ENCODE measurements around the gene NADK.
"Not testable (repeated sequence)": the region's sequence is repeated elsewhere in the genome, so short reads cannot be mapped to it uniquely, and the experiment has no call there.

NADK gene

GRCh38 chr1:1763657-1764621, 14.3 kb downstream of the NADK start:
- no peak for FAIRE-seq

DNA sequence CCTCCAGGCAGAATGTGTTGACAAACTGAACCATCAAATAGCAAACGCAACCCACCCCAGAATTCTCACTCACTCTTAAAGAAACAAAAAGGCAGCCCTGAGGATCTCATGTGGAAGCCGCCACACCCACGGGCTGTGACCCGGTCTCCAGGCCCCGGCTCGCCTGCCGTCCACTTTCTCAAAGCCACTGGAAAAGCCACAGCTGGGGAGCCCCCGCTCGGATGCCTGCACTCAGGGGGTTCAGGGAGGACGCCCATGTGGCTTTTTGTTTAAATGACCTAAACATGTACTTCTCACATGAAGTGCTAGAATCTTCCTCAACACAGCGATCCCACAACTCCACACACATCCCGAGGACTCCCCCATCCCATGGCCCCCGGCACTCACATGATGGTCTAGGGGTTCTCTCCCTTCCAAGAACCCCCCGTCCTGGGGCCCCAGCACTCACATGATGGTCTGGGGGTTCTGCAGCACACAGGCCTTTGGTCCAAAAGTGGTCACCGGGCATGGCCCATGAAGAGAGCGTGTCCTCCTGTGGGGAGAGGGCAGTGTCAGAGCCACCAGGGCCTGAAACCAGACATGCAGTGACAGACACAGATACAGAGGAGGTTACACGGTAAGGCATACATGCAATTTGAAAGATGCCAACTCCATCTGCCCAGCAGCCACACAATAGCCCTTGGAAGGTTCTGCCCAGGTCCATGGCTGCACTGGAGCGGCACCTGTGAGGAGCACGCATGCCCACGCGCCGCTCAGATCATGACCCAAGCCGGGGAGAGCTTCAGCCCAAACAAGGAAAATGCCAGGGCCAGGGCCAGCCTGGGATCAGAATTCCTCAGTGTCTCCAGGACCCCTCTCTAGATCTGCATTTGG, 16.5 kb downstream of the NADK start:
- no peak for FAIRE-seq

GRCh38 chr1:1760715-1761114, 17.6 kb downstream of the NADK start:
- FAIRE-seq = no peak

DNA sequence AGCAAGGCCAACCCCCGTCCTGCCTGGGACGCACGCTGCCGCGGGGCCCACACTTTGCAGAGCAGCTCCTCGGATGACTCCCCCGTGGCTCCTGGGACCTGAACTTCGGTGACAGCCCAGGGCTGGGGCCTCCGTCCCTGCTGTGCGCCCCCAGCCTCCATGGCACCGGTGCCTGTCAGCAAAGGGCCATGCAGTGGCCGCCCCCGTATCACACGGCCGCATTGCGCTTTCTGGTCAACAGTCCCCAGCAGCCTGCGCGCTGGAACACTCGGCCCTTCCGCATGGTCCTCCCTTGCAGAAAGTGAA, 18.0 kb downstream of the NADK start:
- FAIRE-seq = no peak

DNA sequence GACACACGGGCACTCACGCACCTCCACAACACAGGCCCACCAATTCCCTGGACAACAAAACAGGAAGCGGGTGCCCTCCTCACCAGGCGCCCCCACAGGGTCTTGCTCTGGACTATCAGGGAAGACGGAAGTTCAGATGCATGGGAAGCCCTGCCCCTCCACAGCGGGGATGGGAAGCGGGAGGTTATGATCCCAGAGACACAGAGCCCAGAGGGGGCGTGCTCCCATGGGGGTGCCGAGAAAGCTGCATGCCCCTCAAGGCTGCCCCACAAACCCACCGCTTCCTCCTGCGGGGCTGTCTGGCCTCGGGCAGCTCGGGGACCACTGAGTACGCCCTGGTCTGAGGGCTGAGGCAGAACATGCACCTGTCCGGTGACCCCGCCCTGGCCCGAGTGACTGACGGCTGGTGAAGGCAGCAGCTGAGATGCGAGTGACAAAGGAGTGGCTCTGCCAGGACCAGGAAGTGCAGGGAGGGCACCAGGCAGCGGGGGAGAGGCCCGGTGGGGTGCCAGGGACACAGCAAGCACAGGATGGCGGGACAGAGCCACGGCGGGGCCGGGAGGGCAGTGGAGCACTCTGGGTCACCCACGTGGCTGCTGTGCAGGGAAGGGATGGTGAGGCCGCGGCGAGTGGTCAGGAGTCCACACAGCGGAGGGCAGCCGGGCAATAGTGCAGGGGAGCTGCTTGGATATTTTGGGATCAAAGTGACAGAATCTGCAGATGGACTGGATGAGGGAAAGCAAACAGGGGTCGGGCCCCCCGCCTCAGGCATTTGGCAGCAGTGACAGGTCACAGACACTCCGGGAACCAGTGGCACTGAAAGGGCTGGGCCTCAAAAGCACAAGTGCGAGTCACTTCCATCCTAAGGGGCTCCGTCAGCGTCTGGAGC, 18.6 kb downstream of the NADK start:
- no peak for FAIRE-seq

- no peak for FAIRE-seq
These were observed 19.4 kb downstream of the NADK start for GRCh38 chr1:1758692-1759455.

- FAIRE-seq = no peak
These were observed 20.1 kb downstream of the NADK start for GRCh38 chr1:1758059-1758621.

- FAIRE-seq = no peak
These were observed 20.7 kb downstream of the NADK start for GRCh38 chr1:1757422-1758058.

DNA sequence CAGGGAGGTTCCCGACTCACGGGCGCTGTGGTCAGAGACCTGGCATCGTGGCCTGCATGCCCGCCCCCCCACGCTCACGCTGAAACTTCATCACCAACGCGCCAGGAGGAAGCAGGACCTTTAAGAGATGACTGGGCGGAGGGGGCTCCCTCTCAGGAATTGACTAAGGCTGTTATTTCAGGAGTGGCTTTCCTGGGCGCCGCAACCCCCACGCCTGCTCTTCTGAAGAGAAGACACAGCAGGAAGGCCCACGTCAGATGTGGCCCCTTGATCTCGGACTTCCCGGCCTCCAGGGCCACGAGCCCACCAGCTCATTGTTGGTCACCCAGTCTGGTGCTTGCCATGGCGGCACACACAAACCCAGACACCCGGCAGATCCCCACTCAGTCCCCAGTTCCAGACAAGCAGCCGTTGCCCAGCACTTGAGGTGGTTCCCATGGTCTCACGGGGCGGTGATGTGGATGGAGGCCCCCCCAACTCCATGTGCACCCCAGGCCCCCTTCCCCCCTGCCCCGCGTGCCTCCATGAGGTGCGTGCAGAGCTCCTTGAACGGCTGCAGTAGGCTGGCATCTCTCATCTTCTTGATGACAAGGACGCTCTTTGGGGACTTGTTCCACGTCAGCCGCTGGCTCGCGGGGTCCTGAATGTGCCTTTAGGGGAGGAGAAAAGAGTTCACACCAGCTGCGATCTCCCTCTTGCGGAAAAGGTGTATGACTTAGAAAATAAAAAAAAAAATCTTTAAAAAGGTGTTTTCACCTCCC, 21.4 kb downstream of the NADK start:
- no peak for FAIRE-seq

- FAIRE-seq = no peak
These were observed 22.4 kb downstream of the NADK start for GRCh38 chr1:1755852-1756251.

- FAIRE-seq = no peak
These were observed 22.8 kb downstream of the NADK start for GRCh38 chr1:1755426-1755825.

DNA sequence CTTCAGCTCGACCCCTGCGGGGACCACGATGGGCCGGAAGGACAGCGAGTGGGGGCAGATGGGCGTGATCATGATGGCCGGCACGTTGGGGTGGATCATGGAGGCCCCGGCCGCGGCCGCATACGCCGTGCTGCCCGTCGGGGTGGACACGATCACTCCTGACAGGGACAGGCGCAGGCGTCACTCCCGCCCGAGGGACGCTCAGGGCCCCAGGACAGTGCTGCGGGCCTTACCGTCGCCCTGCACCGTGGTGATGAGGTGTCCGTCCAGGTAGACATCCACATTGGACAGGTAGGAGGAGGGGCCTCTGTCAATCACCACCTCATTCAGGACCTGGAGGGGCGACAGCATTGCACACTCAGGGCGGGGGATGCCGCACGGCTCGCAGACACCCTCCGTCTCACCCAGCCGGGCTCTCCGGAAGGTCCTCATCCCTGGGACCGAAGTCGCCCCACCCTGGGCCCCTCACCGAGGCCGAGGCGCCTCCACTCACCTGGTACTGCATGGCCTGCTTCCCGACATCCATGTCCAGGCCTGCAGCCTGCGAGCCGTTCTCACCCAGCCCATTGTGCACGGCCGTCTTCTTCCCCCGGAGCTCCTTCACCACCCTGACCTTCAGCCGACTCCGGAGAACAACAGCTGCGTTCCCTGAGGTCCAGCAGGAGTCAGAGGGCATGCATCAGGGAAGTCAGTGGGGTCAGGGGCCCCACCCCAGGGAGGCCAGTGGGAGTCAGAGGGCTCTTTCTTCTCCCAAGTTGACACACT, 24.0 kb downstream of the NADK start:
- FAIRE-seq = no peak

- FAIRE-seq = no peak
These were observed 24.7 kb downstream of the NADK start for GRCh38 chr1:1753607-1754005.

DNA sequence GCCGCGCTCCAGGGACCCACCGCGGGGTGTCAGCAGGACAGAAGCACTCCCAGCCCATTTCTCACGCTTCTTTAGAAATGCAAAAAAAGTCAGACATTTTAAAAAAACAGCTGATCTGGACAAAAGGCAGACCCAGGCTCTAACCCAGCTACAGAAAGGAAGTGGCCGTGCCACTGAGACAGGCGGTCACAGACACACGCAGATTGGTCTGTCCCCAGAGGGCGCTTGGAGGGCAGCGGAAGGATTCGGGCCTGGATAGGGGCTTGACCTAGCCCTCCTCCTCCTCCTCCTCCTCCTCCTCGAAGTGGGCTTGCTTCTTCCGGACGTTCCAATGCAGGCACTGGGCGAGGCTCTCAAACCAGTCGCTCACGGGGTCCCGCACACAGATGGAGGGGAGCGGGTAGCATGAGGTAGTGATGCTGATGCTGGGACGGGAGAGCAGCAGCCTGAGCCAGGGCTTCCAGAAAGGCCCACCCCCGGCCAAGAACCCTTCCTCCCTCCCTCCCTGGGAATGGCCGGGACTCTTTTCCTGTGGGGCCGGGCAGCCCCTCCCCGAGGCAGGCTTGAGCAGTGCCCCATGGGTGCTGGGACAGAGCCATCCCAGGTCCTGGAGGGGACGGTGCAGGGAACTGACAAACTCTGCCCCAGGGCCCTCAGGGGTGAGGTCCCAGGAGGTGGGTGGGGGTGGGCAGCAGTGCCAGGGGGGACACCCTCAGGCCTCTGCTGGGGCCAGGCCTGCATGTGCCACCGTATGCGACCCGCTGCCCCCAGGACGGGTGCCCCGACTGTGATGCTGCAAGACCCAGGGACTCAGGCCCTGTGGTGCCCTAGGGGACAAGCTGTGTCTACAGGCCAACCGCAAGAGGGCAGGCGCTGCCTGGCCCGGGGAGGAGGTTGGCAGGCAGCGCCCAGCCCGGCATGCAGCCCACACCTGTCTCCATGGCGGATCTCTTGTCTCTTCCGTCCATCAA, 25.3 kb downstream of the NADK start:
- FAIRE-seq = no peak

DNA sequence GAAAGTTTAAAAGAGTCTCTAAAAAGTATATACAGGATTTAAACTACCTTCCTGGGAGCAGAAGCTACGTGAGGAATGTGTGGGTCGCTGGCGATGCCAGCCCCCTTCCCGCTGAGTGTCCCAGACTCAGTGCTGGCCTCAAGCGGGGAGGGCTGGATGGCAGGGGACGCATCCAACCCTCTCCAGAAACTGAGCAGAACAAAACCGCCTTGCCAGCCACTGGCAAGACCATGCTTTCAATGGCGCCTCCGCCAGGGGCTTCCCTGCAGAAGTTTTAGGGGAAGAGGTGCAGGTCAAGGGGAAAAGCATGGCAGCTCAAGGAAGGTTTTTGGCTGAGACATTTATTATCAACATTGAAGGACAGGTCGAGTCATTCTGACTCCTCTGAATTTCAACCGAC, 26.1 kb downstream of the NADK start:
- FAIRE-seq = no peak

GRCh38 chr1:1749941-1750340, 28.3 kb downstream of the NADK start:
- not testable (repeated sequence) for FAIRE-seq

GRCh38 chr1:1748686-1749321, 29.5 kb downstream of the NADK start:
- FAIRE-seq = no peak

DNA sequence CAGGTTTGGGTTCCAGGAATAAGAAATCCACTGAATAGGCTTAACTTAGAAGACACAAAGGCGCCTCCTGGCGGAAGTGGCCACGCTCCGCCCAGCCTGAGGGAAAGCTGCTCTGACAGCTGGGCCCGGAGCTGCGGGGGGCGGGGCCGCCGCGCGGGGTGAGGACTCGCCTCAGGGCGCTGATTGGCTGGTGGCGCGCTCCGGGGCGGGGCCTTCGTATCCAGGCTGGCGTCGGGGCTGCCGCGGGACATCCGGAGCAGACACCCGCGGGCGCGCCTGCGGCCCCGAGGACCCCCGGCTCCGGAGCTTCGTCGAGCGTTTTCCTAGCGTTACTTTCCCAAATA, 31.7 kb downstream of the NADK start:
- peak; percentile 96 for FAIRE-seq
